ENCODE measurements around the gene GPR137. TPM values are rescaled to one million over a fixed set of nuclear protein-coding genes. Genes with fewer than 3 reads are reported as not detected.
A peak's percentile ranks its signal among the peaks of the same experiment; 100 is the strongest.

GPR137 gene
- total RNA-seq, 1 experiment from 2014 or later, result 24.4 TPM

DNA sequence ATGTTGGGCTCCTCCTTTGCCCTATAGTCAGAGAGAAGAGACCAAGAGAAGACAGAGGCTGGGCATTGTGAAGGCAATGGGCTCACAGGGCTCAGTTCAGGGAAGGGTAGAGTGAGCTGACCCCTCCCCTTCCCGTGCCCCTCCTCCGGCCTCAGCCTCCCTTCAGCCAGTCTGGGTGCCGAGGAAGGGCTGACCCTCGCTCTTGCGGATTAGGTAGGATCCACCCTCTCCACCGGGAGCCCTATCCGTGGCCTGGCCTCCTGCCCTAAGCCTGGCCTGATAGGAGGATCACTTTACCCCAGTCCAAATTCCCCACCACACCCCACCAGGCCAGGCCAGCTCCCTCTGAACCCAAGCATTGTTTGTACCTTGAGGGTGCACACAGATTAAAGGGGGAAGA lies 37.1 kb upstream of the GPR137 start:
- no peak for ATAC-seq
- DNase-seq (ENCODE audit: low read depth, low spot score), result no peak
- Histone ChIP-seq H3K9me2 (ENCODE audit: insufficient read depth) (no peaks in the 10 kb centered on the region), H4K20me1 (ENCODE audit: insufficient read depth) (no peaks in the 10 kb centered on the region), H3K27ac (ENCODE audit: low read depth, low read length) (peak overlapping the region; percentile 94), H3K9ac (ENCODE audit: low read length) (no peak overlapping the region), H3K4me3 (replicated peaks in 1 of 2; ENCODE audit: low read depth in 1 of 2, low read length in 2 of 2) (no peak overlapping the region), H3K36me3 (ENCODE audit: control insufficient read depth in 1 of 2, insufficient read depth in 2 of 2, low read length in 2 of 2) (peaks cover 0 to 6% of the 10 kb centered on the region in 2 experiments; a peak in 1 of 4 replicates), H2AFZ (ENCODE audit: low read depth, low read length, poor library complexity, severe bottlenecking) (no peak overlapping the region), H3K4me2 (ENCODE audit: low read length) (peak overlapping the region; percentile 96), H3K4me1 (ENCODE audit: control insufficient read depth in 1 of 2, insufficient read depth in 2 of 2, low read length in 2 of 2) (peaks cover 34 to 76% of the 10 kb centered on the region in 2 experiments), H3K79me2 (ENCODE audit: insufficient read depth, low read length) (peaks cover 50% of the 10 kb centered on the region), H3K9me3 (ENCODE audit: control insufficient read depth in 1 of 2, insufficient read depth in 1 of 2, low read depth in 1 of 2, low read length in 2 of 2) (no peaks in the 10 kb centered on the region), H3K27me3 (ENCODE audit: insufficient read depth, low read length) (no peaks in the 10 kb centered on the region)
- intact Hi-C loops (cut with micrococcal nuclease), result no loop called here
- ChIA-PET CTCF (interaction anchor here (1.9 kb wide), 1 partner anchor 108 kb away, joined by 4 read pairs; no protein-coding TSS in a partner anchor), POLR2A (interaction anchor here (1.4 kb wide), 1 partner anchor 63 kb away, joined by 3 read pairs; no protein-coding TSS in a partner anchor), RAD21 (ENCODE audit: low non-redundant PET in 1 of 2, low total read pairs in 2 of 2, uncharacterized antibody in 2 of 2, unreplicated experiment in 2 of 2) (no interaction called here)
- no peak for TF ChIP-seq POLR2A (IDR thresholded peaks at IDR 0.05; ENCODE audit: borderline replicate concordance, extremely low read depth, insufficient read depth, insufficient read length)
- TF ChIP-seq, protein P1, sequence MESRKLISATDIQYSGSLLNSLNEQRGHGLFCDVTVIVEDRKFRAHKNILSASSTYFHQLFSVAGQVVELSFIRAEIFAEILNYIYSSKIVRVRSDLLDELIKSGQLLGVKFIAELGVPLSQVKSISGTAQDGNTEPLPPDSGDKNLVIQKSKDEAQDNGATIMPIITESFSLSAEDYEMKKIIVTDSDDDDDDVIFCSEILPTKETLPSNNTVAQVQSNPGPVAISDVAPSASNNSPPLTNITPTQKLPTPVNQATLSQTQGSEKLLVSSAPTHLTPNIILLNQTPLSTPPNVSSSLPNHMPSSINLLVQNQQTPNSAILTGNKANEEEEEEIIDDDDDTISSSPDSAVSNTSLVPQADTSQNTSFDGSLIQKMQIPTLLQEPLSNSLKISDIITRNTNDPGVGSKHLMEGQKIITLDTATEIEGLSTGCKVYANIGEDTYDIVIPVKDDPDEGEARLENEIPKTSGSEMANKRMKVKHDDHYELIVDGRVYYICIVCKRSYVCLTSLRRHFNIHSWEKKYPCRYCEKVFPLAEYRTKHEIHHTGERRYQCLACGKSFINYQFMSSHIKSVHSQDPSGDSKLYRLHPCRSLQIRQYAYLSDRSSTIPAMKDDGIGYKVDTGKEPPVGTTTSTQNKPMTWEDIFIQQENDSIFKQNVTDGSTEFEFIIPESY (IDR thresholded peaks at IDR 0.05; ENCODE audit: extremely low read depth, insufficient replicate concordance, low read length), result no peak
- TF ChIP-seq JUND (IDR thresholded peaks at IDR 0.05), result no peak
- no peak for TF ChIP-seq YY1 (IDR thresholded peaks at IDR 0.05; ENCODE audit: extremely low read depth, insufficient replicate concordance, low read depth, low read length)
- TF ChIP-seq, protein P2, sequence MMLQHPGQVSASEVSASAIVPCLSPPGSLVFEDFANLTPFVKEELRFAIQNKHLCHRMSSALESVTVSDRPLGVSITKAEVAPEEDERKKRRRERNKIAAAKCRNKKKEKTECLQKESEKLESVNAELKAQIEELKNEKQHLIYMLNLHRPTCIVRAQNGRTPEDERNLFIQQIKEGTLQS (IDR thresholded peaks at IDR 0.05), result no peak
- no peak for TF ChIP-seq SIN3A (IDR thresholded peaks at IDR 0.05; ENCODE audit: low read depth)
- TF ChIP-seq FOSL1 (IDR thresholded peaks at IDR 0.05; ENCODE audit: low read depth), result no peak
- TF ChIP-seq SP1 (IDR thresholded peaks at IDR 0.05; ENCODE audit: low read depth), result no peak
- TF ChIP-seq SRF (IDR thresholded peaks at IDR 0.05; ENCODE audit: low read depth), result no peak
- no peak for TF ChIP-seq CEBPB (IDR thresholded peaks at IDR 0.05; ENCODE audit: low read depth)
- no peak for TF ChIP-seq EGR1 (IDR thresholded peaks at IDR 0.05; ENCODE audit: low read depth)
- no peak for TF ChIP-seq CBX3 (IDR thresholded peaks at IDR 0.05; ENCODE audit: low read depth)
- TF ChIP-seq EZH2 (IDR thresholded peaks at IDR 0.05), result no peak
- BruUV-seq (replicated peaks), result no TSS peak

All from HCT116 (cell line).